Loucy (cell line): ENCODE results near the gene FARP1.

Experiments
- H2AFZ ChIP-seq: fragments of 200-600 bp; sonication (generic); 2 replicates; pipeline ENCODE4 v1.6.0; 2016; ENCODE audit warnings: antibody characterized with exemption, mild to moderate bottlenecking, low read length, moderate library complexity
- H3F3A ChIP-seq: fragments of 200-600 bp; 2 replicates; pipeline ENCODE4 v1.6.0; 2016; ENCODE audit warnings: antibody characterized with exemption, low read depth, mild to moderate bottlenecking
- H3K27me3 ChIP-seq: fragments of 200-600 bp; sonication (generic); 2 replicates; pipeline ENCODE4 v1.6.1; 2014; ENCODE audit warnings: low read length, mild to moderate bottlenecking; ENCODE audit not compliant: insufficient read depth, poor library complexity, severe bottlenecking
- H3K36me3 ChIP-seq: fragments of 200-600 bp; sonication (generic); 2 replicates; pipeline ENCODE4 v1.6.1; 2016; ENCODE audit warnings: low read length; ENCODE audit not compliant: insufficient read depth
- H3K4me1 ChIP-seq: fragments of 200-600 bp; sonication (generic); 2 replicates; pipeline ENCODE4 v1.5.1; 2014; ENCODE audit warnings: low read length, mild to moderate bottlenecking; ENCODE audit not compliant: insufficient read depth, poor library complexity, severe bottlenecking
- H3K4me2 ChIP-seq: fragments of 200-600 bp; sonication (generic); 2 replicates; pipeline ENCODE4 v1.6.0; 2014; ENCODE audit warnings: antibody characterized with exemption, low read length, low read depth, mild to moderate bottlenecking; ENCODE audit not compliant: poor library complexity, severe bottlenecking
- H3K4me3 ChIP-seq: fragments of 200-600 bp; sonication (generic); 2 replicates; pipeline ENCODE4 v1.5.1; 2014; ENCODE audit warnings: low read length, mild to moderate bottlenecking, mixed read lengths; ENCODE audit not compliant: poor library complexity, severe bottlenecking
- H3K79me2 ChIP-seq: fragments of 200-600 bp; sonication (generic); 2 replicates; pipeline ENCODE4 v1.6.1; 2014; ENCODE audit warnings: low read length; ENCODE audit not compliant: insufficient read depth
- H3K9ac ChIP-seq: fragments of 200-600 bp; sonication (generic); 2 replicates; pipeline ENCODE4 v1.6.0; 2014; ENCODE audit warnings: mild to moderate bottlenecking, low read depth, low read length, moderate library complexity; ENCODE audit not compliant: poor library complexity, severe bottlenecking
- H3K9me2 ChIP-seq: fragments of 200-600 bp; sonication (generic); replicated peaks from 2 replicates; pipeline ENCODE4 v1.6.1; 2016; ENCODE audit warnings: low read depth, low read length, mixed read lengths
- H3K9me3 ChIP-seq: fragments of 200-600 bp; sonication (generic); 2 replicates; pipeline ENCODE4 v1.6.1; 2014; ENCODE audit warnings: mild to moderate bottlenecking, antibody characterized with exemption, low read length, low read depth; ENCODE audit not compliant: insufficient read depth
- H4K20me1 ChIP-seq: fragments of 200-600 bp; sonication (generic); 2 replicates; pipeline ENCODE4 v1.6.0; 2014; ENCODE audit warnings: antibody characterized with exemption, low read length, mild to moderate bottlenecking; ENCODE audit not compliant: insufficient read depth, poor library complexity, severe bottlenecking
- EZH2phosphoT487 ChIP-seq: fragments of 200-600 bp; IDR thresholded peaks from 2 replicates; pipeline ENCODE4 v1.6.1; 2018; ENCODE audit warnings: antibody characterized with exemption, mild to moderate bottlenecking, moderate library complexity, borderline replicate concordance
- TF ChIP-seq, protein P1 (sequence below): fragments of 200-600 bp; sonication (generic); conservative IDR thresholded peaks from 2 replicates; pipeline ENCODE4 v1.5.1; 2014; ENCODE audit warnings: mild to moderate bottlenecking, antibody characterized with exemption, low read length

The FARP1 gene

DNA sequence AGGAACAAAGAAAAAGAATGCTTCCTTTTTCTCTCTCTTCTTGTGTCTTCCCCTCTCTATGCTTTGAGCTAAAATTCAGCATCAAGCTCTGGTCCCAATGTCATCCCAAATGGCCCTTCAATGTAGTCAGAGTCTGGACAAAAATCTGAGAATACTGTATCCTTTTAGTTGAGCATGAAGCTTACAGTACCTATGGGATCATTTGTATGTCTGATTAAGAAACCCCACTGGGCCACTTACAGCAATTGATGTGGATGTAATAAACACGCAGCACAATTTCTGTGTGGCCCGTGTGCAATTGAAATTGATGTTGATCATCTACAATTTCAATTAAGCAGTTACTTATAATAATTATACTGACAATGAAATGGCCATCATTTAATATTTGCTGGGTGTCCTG is 223.1 kb downstream of the FARP1 start:
- no peak overlapping the region for H3K4me2 ChIP-seq
- no peak overlapping the region for H3K9ac ChIP-seq
- no peaks in the 10 kb centered on the region for H3K27me3 ChIP-seq
- no peak overlapping the region for H3K4me3 ChIP-seq
- H2AFZ ChIP-seq = no peak overlapping the region
- H4K20me1 ChIP-seq = no peaks in the 10 kb centered on the region
- no peaks in the 10 kb centered on the region for H3K9me2 ChIP-seq
- no peaks in the 10 kb centered on the region for H3K79me2 ChIP-seq
- no peak for TF ChIP-seq EZH2phosphoT487
- TF ChIP-seq, protein P1, sequence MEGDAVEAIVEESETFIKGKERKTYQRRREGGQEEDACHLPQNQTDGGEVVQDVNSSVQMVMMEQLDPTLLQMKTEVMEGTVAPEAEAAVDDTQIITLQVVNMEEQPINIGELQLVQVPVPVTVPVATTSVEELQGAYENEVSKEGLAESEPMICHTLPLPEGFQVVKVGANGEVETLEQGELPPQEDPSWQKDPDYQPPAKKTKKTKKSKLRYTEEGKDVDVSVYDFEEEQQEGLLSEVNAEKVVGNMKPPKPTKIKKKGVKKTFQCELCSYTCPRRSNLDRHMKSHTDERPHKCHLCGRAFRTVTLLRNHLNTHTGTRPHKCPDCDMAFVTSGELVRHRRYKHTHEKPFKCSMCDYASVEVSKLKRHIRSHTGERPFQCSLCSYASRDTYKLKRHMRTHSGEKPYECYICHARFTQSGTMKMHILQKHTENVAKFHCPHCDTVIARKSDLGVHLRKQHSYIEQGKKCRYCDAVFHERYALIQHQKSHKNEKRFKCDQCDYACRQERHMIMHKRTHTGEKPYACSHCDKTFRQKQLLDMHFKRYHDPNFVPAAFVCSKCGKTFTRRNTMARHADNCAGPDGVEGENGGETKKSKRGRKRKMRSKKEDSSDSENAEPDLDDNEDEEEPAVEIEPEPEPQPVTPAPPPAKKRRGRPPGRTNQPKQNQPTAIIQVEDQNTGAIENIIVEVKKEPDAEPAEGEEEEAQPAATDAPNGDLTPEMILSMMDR = no peak
- no peaks in the 10 kb centered on the region for H3K9me3 ChIP-seq
- H3K4me1 ChIP-seq = no peaks in the 10 kb centered on the region
- H3F3A ChIP-seq = no peaks in the 10 kb centered on the region
- no peaks in the 10 kb centered on the region for H3K36me3 ChIP-seq

DNA sequence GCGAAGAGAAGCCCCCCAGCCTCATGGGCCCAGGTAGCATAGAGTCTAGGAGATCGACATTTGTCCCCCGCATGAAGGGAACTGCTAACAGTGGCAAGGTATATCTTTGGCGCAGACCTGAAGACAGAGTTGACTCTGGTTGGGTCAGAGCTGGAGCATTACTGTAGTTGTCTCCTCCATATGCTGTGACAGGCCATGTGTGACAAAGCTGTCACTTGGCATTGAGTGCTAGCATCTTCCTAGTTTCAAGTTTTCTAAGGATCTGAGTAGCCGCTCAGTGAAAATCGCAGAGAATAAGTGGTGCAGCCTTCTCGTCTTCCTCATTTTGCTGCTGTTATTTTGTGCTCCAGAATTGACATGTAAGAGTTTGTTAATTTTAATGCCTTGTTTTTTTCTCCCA is 223.5 kb downstream of the FARP1 start:
- H3K4me3 ChIP-seq = no peak overlapping the region
- H3K27me3 ChIP-seq = no peaks in the 10 kb centered on the region
- H3K9me2 ChIP-seq = no peaks in the 10 kb centered on the region
- no peaks in the 10 kb centered on the region for H4K20me1 ChIP-seq
- H3K4me2 ChIP-seq = no peak overlapping the region
- no peak overlapping the region for H2AFZ ChIP-seq
- no peak overlapping the region for H3K9ac ChIP-seq
- no peaks in the 10 kb centered on the region for H3K36me3 ChIP-seq
- no peaks in the 10 kb centered on the region for H3K9me3 ChIP-seq
- no peak for TF ChIP-seq EZH2phosphoT487
- TF ChIP-seq, protein P1 = no peak
- no peaks in the 10 kb centered on the region for H3F3A ChIP-seq
- H3K4me1 ChIP-seq = no peaks in the 10 kb centered on the region
- H3K79me2 ChIP-seq = no peaks in the 10 kb centered on the region

DNA sequence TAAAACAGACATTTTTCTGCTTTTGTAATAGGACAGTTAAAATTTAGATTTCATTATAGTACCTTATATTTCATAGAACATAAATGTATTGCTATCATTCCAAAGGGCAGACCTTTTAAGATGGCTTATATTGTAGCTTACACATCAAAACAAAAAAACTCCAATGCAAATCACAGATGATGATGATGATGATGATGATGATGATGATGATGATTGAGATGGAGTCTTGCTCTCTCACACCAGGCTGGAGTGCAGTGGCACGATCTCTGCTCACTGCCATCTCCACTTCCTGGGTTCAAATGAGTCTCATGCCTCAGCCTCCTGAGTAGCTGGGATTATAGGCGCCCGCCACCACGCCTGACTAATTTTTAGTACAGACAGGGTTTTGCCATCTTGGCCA is 224.1 kb downstream of the FARP1 start:
- no peak overlapping the region for H3K4me2 ChIP-seq
- H2AFZ ChIP-seq = no peak overlapping the region
- no peaks in the 10 kb centered on the region for H3K79me2 ChIP-seq
- H3K9me2 ChIP-seq = no peaks in the 10 kb centered on the region
- no peaks in the 10 kb centered on the region for H3K9me3 ChIP-seq
- no peak for TF ChIP-seq EZH2phosphoT487
- TF ChIP-seq, protein P1 = no peak
- no peaks in the 10 kb centered on the region for H3K27me3 ChIP-seq
- H3F3A ChIP-seq = no peaks in the 10 kb centered on the region
- no peak overlapping the region for H3K9ac ChIP-seq
- no peaks in the 10 kb centered on the region for H3K4me1 ChIP-seq
- no peak overlapping the region for H3K4me3 ChIP-seq
- no peaks in the 10 kb centered on the region for H4K20me1 ChIP-seq
- no peaks in the 10 kb centered on the region for H3K36me3 ChIP-seq
